HG02840 (cell line): Measurements from ENCODE around the gene GALNT9.

Experiments
- ATAC-seq: cut with Tn5 transposase; IDR thresholded peaks from one replicate; pipeline ENCODE4 v1.9.1; 2021; ENCODE audit warnings: mild to moderate bottlenecking, moderate library complexity, moderate number of reproducible peaks; ENCODE audit not compliant: unreplicated experiment, low FRiP score

GALNT9 gene

GRCh38 chr12:132176920-132177551, 152.4 kb downstream of the GALNT9 start:
- no peak for ATAC-seq

- ATAC-seq, result no peak
Observed at GRCh38 chr12:132176385-132176919, 152.9 kb downstream of the GALNT9 start.

GRCh38 chr12:132175496-132176384, 153.6 kb downstream of the GALNT9 start:
- ATAC-seq, result no peak

GRCh38 chr12:132174839-132175490, 154.4 kb downstream of the GALNT9 start:
- no peak for ATAC-seq

GRCh38 chr12:132174015-132174838, 155.2 kb downstream of the GALNT9 start:
- no peak for ATAC-seq

- ATAC-seq, result no peak
Observed at GRCh38 chr12:132173135-132174014, 156.0 kb downstream of the GALNT9 start.

- ATAC-seq, result no peak
Observed at GRCh38 chr12:132172619-132173018, 156.8 kb downstream of the GALNT9 start.

- no peak for ATAC-seq
Observed at GRCh38 chr12:132171968-132172521, 157.3 kb downstream of the GALNT9 start.

GRCh38 chr12:132171293-132171967, 158.0 kb downstream of the GALNT9 start:
- no peak for ATAC-seq

- no peak for ATAC-seq
Observed at GRCh38 chr12:132170637-132171292, 158.6 kb downstream of the GALNT9 start.

- ATAC-seq, result no peak
Observed at GRCh38 chr12:132170094-132170636, 159.2 kb downstream of the GALNT9 start.

GRCh38 chr12:132169376-132169775, 160.0 kb downstream of the GALNT9 start:
- no peak for ATAC-seq

GRCh38 chr12:132168311-132169031, 160.9 kb downstream of the GALNT9 start:
- ATAC-seq, result no peak

GRCh38 chr12:132167611-132168310, 161.6 kb downstream of the GALNT9 start:
- no peak for ATAC-seq

GRCh38 chr12:132166801-132167591, 162.4 kb downstream of the GALNT9 start:
- no peak for ATAC-seq

- no peak for ATAC-seq
Observed at GRCh38 chr12:132166093-132166492, 163.3 kb downstream of the GALNT9 start.
